CD14-positive monocyte (primary cell): ENCODE results near the gene BRD2. TPM values are rescaled to one million over a fixed set of nuclear protein-coding genes. Genes with fewer than 3 reads are reported as not detected.

Source experiments
- DNase-seq, 3 donors: peaks; one replicate each; pipeline ENCODE4 v3.0.0-alpha.2; 2011 to 2022
- H2AFZ ChIP-seq: 2 replicates; pipeline ENCODE4 v1.6.0; 2012; ENCODE audit warnings: mild to moderate bottlenecking, low read depth, low read length, inconsistent platforms; ENCODE audit not compliant: insufficient read depth, poor library complexity, severe bottlenecking
- H3K27ac ChIP-seq, 2 donors: 1 replicate in 1 of 2; 2 replicates in 1 of 2; pipeline ENCODE4 v1.5.1; 2012 to 2013; ENCODE audit warnings: low read length in 2 of 2, control low read depth in 1 of 2, inconsistent platforms in 1 of 2, low read depth in 1 of 2, mild to moderate bottlenecking in 1 of 2
- H3K27me3 ChIP-seq, 2 donors: one replicate each; pipeline versions ENCODE4 v1.6.0 to v1.6.1; 2011 to 2013; ENCODE audit warnings: low read length in 2 of 2; ENCODE audit not compliant: control insufficient read depth in 2 of 2, insufficient read depth in 2 of 2
- H3K36me3 ChIP-seq, 2 donors: replicated peaks in 1 of 2; 1 replicate in 1 of 2; 2 replicates in 1 of 2; pipeline versions ENCODE4 v1.5.1 to v1.6.1; 2012 to 2013; ENCODE audit warnings: low read length in 2 of 2, control low read depth in 1 of 2, inconsistent platforms in 1 of 2, mild to moderate bottlenecking in 1 of 2; ENCODE audit not compliant: insufficient read depth in 2 of 2, control insufficient read depth in 1 of 2
- H3K4me1 ChIP-seq, 2 donors: 1 replicate in 1 of 2; 2 replicates in 1 of 2; pipeline versions ENCODE4 v1.5.1 to v1.6.1; 2012 to 2013; ENCODE audit warnings: low read length in 2 of 2, control low read depth in 1 of 2, inconsistent platforms in 1 of 2, mild to moderate bottlenecking in 1 of 2, moderate library complexity in 1 of 2; ENCODE audit not compliant: insufficient read depth in 2 of 2, control insufficient read depth in 1 of 2
- H3K4me2 ChIP-seq: replicated peaks from 2 replicates; pipeline ENCODE3; 2012; ENCODE audit warnings: low read length, moderate library complexity, mild to moderate bottlenecking; ENCODE audit not compliant: poor library complexity, severe bottlenecking; ENCODE audit errors: extremely low read depth
- H3K4me3 ChIP-seq, 3 experiments: fragments of 200-600 bp in 1 of 3; sonication (generic) in 1 of 3; replicated peaks in 1 of 3; 1 replicate in 2 of 3; 2 replicates in 1 of 3; pipeline ENCODE4 v1.5.1; 2011 to 2013; ENCODE audit warnings: low read length in 3 of 3, mild to moderate bottlenecking in 3 of 3, control low read depth in 2 of 3, low read depth in 2 of 3, inconsistent platforms in 1 of 3, moderate library complexity in 1 of 3
- H3K79me2 ChIP-seq: 2 replicates; pipeline ENCODE4 v1.6.0; 2012; ENCODE audit warnings: mild to moderate bottlenecking, control low read depth, inconsistent platforms, low read length, moderate library complexity; ENCODE audit not compliant: insufficient read depth
- H3K9ac ChIP-seq: 2 replicates; pipeline ENCODE4 v1.6.0; 2017; ENCODE audit warnings: low read length, mild to moderate bottlenecking; ENCODE audit not compliant: insufficient read depth, poor library complexity, severe bottlenecking
- H3K9me3 ChIP-seq, 2 donors: replicated peaks in 1 of 2; 1 replicate in 1 of 2; 2 replicates in 1 of 2; pipeline versions ENCODE4 v1.5.1 to v1.6.1; 2012 to 2013; ENCODE audit warnings: low read length in 2 of 2, control low read depth in 1 of 2; ENCODE audit not compliant: control insufficient read depth in 1 of 2, insufficient read depth in 1 of 2
- H4K20me1 ChIP-seq: 2 replicates; pipeline ENCODE4 v1.6.0; 2012; ENCODE audit warnings: mild to moderate bottlenecking, low read length, control low read depth, moderate library complexity; ENCODE audit not compliant: insufficient read depth
- H3K27ac Mint-ChIP-seq, 7 donors: one replicate each; pipeline ENCODE4 v1.8.0; 2020; ENCODE audit warnings: mild to moderate bottlenecking in 7 of 7, mixed read lengths in 7 of 7, moderate library complexity in 6 of 7, inconsistent platforms in 2 of 7
- H3K27me3 Mint-ChIP-seq, 3 donors: one replicate each; pipeline ENCODE4 v1.8.0; 2021 to 2022; ENCODE audit warnings: low read depth in 3 of 3, mild to moderate bottlenecking in 3 of 3, mixed read lengths in 3 of 3, moderate library complexity in 3 of 3, inconsistent platforms in 1 of 3
- H3K36me3 Mint-ChIP-seq, 2 donors: one replicate each; pipeline ENCODE4 v1.8.0; 2020; ENCODE audit warnings: mixed read lengths in 2 of 2, inconsistent platforms in 1 of 2, mild to moderate bottlenecking in 1 of 2
- H3K4me1 Mint-ChIP-seq: one replicate; pipeline ENCODE4 v1.8.0; 2020; ENCODE audit warnings: mild to moderate bottlenecking, mixed read lengths
- H3K4me3 Mint-ChIP-seq, 2 donors: one replicate each; pipeline ENCODE4 v1.8.0; 2020; ENCODE audit warnings: mild to moderate bottlenecking in 2 of 2, mixed read lengths in 2 of 2, moderate library complexity in 1 of 2
- H3K9me3 Mint-ChIP-seq, 7 donors: one replicate each; pipeline ENCODE4 v1.8.0; 2020 to 2022; ENCODE audit warnings: mixed read lengths in 7 of 7, mild to moderate bottlenecking in 6 of 7, moderate library complexity in 6 of 7, inconsistent platforms in 2 of 7
- CTCF ChIP-seq: fragments of 200-600 bp; IDR thresholded peaks from one replicate; pipeline ENCODE4 v1.8.0; 2022; ENCODE audit warnings: antibody characterized with exemption, mild to moderate bottlenecking
- WGBS: methylation state at CpG from one replicate; pipeline ENCODE4 v1.1.5; 2013; ENCODE audit warnings: missing lambda C conversion rate; ENCODE audit not compliant: insufficient coverage; 5-methylcytosine and 5-hydroxymethylcytosine counted together
- intact Hi-C, 2 donors: fragments of 100-400 bp; cut with micrococcal nuclease; formaldehyde crosslinking; loops; one replicate each; pipeline versions ENCODE4 v1.15.0 to v1.15.1; 2023
- polyA plus RNA-seq, 3 donors: library from polyadenylated mRNA; depleted of rRNA in 1 of 3; unstranded in 2 of 3; stranded (reverse) in 1 of 3; fragments of 300-500 nt in 2 of 3; fragments of >200 nt in 1 of 3; fragmentation: Illumina TruSeq in 2 of 3; gene quantifications; 1 replicate in 2 of 3; 2 replicates in 1 of 3; pipeline ENCODE4 v1.2.3, GENCODE V29; 2012 to 2021

BRD2 gene
- polyA plus RNA-seq, 3 donors = 9.6 to 475 (median 21.7) TPM

- intact Hi-C loops = loop anchor here (1.0 to 5.0 kb wide), 3 partner anchors 67 to 232 kb away; no protein-coding TSS in a partner anchor
- Mint-ChIP-seq H3K27ac (peak overlapping the region in 2 of 7 donors; percentile 33 to 35), H3K4me3 (peak overlapping the region in 1 of 2 donors; percentile 61), H3K36me3 (no peaks in the 10 kb centered on the region), H3K9me3 (no peaks in the 10 kb centered on the region), H3K4me1 (peaks cover 41% of the 10 kb centered on the region), H3K27me3 (no peaks in the 10 kb centered on the region)
- Histone ChIP-seq H3K9ac (no peak overlapping the region), H3K4me3 (no peak overlapping the region), H2AFZ (no peak overlapping the region), H3K27me3 (no peaks in the 10 kb centered on the region), H3K4me1 (peaks cover 36 to 42% of the 10 kb centered on the region in 2 donors), H4K20me1 (no peaks in the 10 kb centered on the region), H3K79me2 (no peaks in the 10 kb centered on the region), H3K36me3 (no peaks in the 10 kb centered on the region), H3K27ac (no peak overlapping the region), H3K9me3 (no peaks in the 10 kb centered on the region), H3K4me2 (peak overlapping the region; percentile 24)
- peak; percentile 85 for TF ChIP-seq CTCF
- 23% methylated on average over 4 of the region's 6 CpGs for WGBS
- DNase-seq = peak; percentile 79 to 82 (median 82)
These were observed 46.6 kb downstream of the BRD2 start for GRCh38 chr6:33014841-33015634.

- no peak for TF ChIP-seq CTCF
- H3K27me3 ChIP-seq = no peaks in the 10 kb centered on the region
- WGBS = 89% methylated on average over 7 of the region's 11 CpGs
- H3K4me3 ChIP-seq = no peak overlapping the region
- no peaks in the 10 kb centered on the region for H3K79me2 ChIP-seq
- no peak overlapping the region for H3K9ac ChIP-seq
- H3K9me3 ChIP-seq = no peaks in the 10 kb centered on the region
- no peak overlapping the region for H3K4me2 ChIP-seq
- H3K36me3 ChIP-seq = no peaks in the 10 kb centered on the region
- Mint-ChIP-seq H3K36me3 (no peaks in the 10 kb centered on the region), H3K9me3 (no peaks in the 10 kb centered on the region), H3K4me3 (no peak overlapping the region), H3K4me1 (peaks cover 49% of the 10 kb centered on the region), H3K27me3 (no peaks in the 10 kb centered on the region), H3K27ac (peak overlapping the region in 4 of 7 donors; percentile 3 to 78 (median 54))
- peaks cover 43 to 46% of the 10 kb centered on the region in 2 donors for H3K4me1 ChIP-seq
- no peak overlapping the region for H3K27ac ChIP-seq
- H2AFZ ChIP-seq = no peak overlapping the region
- DNase-seq = no peak
- H4K20me1 ChIP-seq = no peaks in the 10 kb centered on the region
- intact Hi-C loops = loop anchor here (2.0 to 5.0 kb wide), 2 partner anchors 67 to 232 kb away; no protein-coding TSS in a partner anchor
These were observed 47.4 kb downstream of the BRD2 start for GRCh38 chr6:33015798-33016197.
